ENCODE data around the gene REPS1.
"Not testable (repeated sequence)": the region's sequence is repeated elsewhere in the genome, so short reads cannot be mapped to it uniquely, and the experiment has no call there.

REPS1 gene

GRCh38 chr6:139003751-139004150 is 15.7 kb upstream of the REPS1 start:
- no peak for DNase-seq (ENCODE audit: low read depth, low spot score)

- DNase-seq (ENCODE audit: low read depth, low spot score), result no peak
These were observed 12.1 kb upstream of the REPS1 start for GRCh38 chr6:138999949-139000725.

GRCh38 chr6:138997136-138997535 is 9.1 kb upstream of the REPS1 start:
- no peak for DNase-seq (ENCODE audit: low read depth, low spot score)

- no peak for DNase-seq (ENCODE audit: low read depth, low spot score)
These were observed 8.5 kb upstream of the REPS1 start for GRCh38 chr6:138996524-138996923.

- DNase-seq (ENCODE audit: low read depth, low spot score), result not testable (repeated sequence)
These were observed 5.4 kb upstream of the REPS1 start for GRCh38 chr6:138993410-138993809.

- DNase-seq (ENCODE audit: low read depth, low spot score), result not testable (repeated sequence)
These were observed 4.9 kb upstream of the REPS1 start for GRCh38 chr6:138992965-138993364.

GRCh38 chr6:138991206-138991605 is 3.2 kb upstream of the REPS1 start:
- no peak for DNase-seq (ENCODE audit: low read depth, low spot score)

- no peak for DNase-seq (ENCODE audit: low read depth, low spot score)
These were observed 1.3 kb upstream of the REPS1 start for GRCh38 chr6:138989098-138989983.

- no peak for DNase-seq (ENCODE audit: low read depth, low spot score)
These were observed 399 bp upstream of the REPS1 start for GRCh38 chr6:138988469-138988834.

- DNase-seq (ENCODE audit: low read depth, low spot score), result no peak
These were observed 892 bp downstream of the REPS1 start for GRCh38 chr6:138987080-138987642.

GRCh38 chr6:138986578-138986977 is 1.5 kb downstream of the REPS1 start:
- DNase-seq (ENCODE audit: low read depth, low spot score), result no peak

GRCh38 chr6:138981416-138981815 is 6.6 kb downstream of the REPS1 start:
- no peak for DNase-seq (ENCODE audit: low read depth, low spot score)

GRCh38 chr6:138979813-138980668 is 8.0 kb downstream of the REPS1 start:
- no peak for DNase-seq (ENCODE audit: low read depth, low spot score)

- DNase-seq (ENCODE audit: low read depth, low spot score), result no peak
These were observed 8.7 kb downstream of the REPS1 start for GRCh38 chr6:138979365-138979764.

- DNase-seq (ENCODE audit: low read depth, low spot score), result no peak
These were observed 9.8 kb downstream of the REPS1 start for GRCh38 chr6:138978229-138978628.

GRCh38 chr6:138977646-138978167 is 10.3 kb downstream of the REPS1 start:
- no peak for DNase-seq (ENCODE audit: low read depth, low spot score)

- DNase-seq (ENCODE audit: low read depth, low spot score), result no peak
These were observed 10.8 kb downstream of the REPS1 start for GRCh38 chr6:138977242-138977641.

GRCh38 chr6:138975815-138976214 is 12.2 kb downstream of the REPS1 start:
- no peak for DNase-seq (ENCODE audit: low read depth, low spot score)

GRCh38 chr6:138973466-138974153 is 14.4 kb downstream of the REPS1 start:
- no peak for DNase-seq (ENCODE audit: low read depth, low spot score)

GRCh38 chr6:138972226-138972665 is 15.8 kb downstream of the REPS1 start:
- DNase-seq (ENCODE audit: low read depth, low spot score), result no peak

GRCh38 chr6:138971601-138972000 is 16.5 kb downstream of the REPS1 start:
- no peak for DNase-seq (ENCODE audit: low read depth, low spot score)

All from ELF-1 (cell line).